Activated CD4-positive, alpha-beta T cell treated with anti-CD3 and anti-CD28 coated beads, Interleukin-2, amount 50 U/mL, for 1 hour (primary cell): Measurements from ENCODE around the gene MTCH1.
A peak's percentile ranks its signal among the peaks of the same experiment; 100 is the strongest.
"Not testable (repeated sequence)": the region's sequence is repeated elsewhere in the genome, so short reads cannot be mapped to it uniquely, and the experiment has no call there.

Source experiments
- DNase-seq: peaks from one replicate; pipeline ENCODE4 v3.0.0-alpha.2; 2020

Gene MTCH1

DNA sequence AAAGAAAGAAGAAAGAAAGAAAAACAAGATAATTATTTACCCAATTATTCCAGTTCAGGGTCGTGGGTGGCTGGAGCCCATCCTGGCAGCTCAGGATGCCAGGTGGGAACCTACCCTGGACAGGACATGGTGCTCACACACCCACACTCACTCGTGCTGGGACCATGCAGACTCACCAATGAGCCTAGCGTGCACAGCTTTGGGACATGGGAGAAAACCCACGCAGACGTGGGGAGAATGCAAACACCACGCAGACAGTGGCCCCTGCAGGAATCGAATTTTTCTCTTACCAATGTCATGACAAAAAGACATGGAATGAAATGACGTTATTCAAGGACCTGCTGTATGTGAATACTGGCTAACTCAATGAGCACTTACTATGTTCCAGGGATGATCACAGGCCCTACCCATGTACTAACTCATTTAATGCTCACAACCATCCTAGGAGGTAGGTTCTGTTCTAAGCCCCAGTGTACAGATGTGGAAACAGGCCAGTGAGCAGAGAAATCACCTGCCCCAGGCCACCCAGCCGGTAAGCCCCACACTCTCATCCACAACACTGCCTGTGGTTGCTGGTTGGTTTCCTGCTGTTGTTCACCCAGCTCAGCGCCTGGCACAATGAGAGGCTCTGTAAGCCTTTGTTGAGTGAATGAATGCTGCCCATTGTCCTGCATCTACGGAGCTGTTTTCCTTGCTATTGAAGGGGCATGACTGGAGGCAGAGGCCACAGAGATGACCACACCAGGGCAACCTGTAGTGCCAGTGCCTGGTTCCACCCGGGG is 38.2 kb downstream of the MTCH1 start:
- peak; percentile 41 for DNase-seq

DNA sequence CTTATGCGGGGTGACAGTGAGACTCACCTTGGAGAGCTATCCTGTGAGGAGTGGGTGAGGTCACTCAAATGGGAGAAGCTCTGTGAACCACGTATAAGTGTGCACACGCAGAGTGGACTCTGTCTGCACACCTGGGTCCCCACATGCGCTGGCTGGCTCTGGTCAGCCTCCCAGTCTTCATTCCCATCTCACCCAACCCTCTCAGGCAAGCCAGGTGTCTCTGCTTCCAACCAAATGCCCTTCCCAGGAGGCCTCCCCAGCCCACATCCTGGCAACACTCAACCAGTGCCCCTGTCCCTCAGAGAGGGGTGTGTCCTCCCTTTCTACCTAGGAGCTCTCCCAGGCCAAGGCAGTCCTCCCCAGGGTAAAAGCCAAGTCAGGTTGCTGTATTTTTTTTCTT is 39.5 kb downstream of the MTCH1 start:
- DNase-seq = no peak

DNA sequence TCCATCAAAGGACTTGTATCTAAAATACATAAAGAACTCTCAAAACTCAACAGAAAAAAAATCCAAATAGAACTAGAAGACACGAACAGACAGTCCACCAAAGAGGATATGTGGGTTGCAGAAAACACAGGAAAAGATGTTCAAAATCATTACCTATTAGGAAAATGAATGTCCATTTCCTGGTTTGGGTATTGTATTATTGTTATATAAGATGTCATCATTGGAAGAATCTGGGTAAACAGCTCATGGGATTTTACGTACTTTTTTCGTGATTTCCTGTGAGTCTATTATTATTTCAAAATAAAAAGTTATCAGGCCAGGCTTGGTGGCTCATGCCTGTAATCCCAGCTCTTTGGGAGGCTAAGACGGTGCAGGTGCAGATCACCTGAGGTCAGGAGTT is 40.7 kb downstream of the MTCH1 start:
- no peak for DNase-seq

DNA sequence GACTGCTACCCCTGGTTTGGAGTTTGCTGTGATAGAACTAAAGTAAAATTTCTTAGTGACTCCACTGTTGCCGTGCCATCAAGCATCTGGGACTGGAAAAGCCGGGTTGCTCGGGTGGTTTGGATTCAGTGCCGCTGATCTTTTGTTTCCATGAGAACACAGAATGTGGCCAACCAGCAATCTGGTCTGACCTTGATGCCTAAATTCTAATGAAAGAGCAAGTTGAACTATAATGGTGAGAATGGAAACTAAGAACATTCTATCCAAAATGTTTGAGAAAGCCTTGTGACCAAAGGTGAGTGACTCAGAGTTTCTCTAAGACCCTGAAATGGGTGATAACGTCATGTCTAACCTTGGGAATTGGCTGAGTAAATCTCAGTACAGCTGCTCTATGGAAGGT is 41.3 kb downstream of the MTCH1 start:
- DNase-seq = no peak

DNA sequence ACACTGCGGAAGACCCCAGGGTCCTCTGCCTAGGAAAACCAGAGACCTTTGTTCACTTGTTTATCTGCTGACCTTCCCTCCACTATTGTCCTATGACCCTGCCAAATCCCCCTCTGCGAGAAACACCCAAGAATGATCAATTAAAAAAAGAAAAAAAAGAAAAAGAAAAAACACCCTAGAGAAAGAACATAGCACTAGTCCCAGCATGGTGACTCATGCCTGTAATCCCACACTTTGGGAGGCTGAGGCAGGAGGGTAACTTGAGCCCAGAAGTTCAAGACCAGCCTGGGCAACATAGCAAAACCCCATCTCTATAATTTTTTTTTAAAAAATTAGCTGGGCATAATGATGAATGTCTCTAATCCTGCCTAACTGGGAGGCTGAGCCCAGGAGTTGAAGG is 43.7 kb downstream of the MTCH1 start:
- DNase-seq = not testable (repeated sequence)

DNA sequence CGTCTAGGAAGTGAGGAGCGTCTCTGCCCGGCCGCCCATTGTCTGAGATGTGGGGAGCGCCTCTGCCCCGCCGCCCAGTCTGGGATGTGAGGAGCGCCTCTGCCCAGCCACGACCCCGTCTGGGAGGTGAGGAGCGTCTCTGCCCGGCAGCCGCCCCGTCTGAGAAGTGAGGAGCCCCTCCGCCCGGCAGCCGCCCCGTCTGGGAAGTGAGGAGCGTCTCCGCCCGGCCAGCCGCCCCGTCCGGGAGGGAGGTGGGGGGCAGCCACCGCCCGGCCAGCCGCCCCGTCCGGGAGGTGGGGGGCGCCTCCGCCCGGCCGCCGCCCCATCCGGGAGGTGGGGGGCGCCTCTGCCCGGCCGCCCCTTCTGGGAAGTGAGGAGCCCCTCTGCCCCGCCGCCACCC is 44.4 kb downstream of the MTCH1 start:
- DNase-seq = not testable (repeated sequence)

DNA sequence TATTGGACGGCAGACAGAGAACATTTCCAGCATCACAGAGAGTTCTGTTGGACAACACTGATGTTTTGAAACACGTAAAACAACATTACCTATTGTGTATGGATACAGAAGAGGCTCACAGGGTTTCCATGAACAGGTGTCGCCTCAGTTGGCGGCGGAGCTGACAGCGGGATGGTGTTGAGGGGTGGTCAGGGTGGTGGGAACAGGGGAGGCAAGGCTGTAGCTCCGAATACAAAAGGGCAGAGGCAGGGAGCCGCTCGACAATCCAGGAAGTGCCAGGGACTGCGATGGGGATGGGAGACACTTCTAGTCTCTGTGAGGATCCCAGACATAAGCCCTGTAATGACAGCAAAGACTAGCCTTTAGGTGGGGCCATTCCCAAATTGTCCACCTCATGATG is 46.0 kb downstream of the MTCH1 start:
- DNase-seq = no peak

DNA sequence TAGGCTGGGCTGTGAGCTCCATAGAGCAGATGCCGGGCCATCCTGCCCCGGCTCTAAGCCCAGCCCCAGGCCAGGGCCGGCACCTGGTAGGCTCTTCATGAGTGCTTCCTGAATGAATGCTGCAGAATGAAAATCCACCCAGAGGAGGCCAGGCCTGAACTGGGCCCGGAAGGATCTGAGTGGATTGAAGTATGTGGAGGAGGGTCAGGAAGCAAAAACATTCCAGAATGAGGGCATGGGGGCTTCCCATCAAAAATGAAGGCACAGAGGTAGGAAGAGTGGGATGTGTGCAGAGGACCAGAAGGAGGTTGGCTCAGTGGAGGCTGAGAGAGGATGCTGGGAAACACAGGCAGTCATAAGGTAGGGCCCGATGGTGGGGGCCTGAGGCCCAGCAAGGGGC is 47.0 kb downstream of the MTCH1 start:
- not testable (repeated sequence) for DNase-seq

DNA sequence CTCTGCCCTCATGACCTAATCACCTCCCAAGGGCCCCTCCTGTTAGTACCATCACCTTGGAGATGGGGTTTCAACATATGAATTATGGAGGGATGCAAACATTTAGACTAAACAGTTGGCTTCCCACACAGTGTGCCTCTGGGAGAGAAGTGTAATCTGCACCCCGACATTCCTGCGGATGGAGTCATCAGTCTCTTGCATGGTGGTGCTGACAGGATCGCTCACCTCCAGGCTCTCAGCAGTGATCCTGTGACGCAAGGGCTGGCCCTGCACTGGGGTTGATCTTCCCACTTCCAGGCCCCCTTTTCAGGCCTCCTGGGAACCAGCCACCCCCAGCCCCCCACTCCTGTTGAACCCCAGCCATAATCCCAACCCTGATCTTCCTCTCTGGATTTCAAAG is 47.5 kb downstream of the MTCH1 start:
- DNase-seq = no peak

DNA sequence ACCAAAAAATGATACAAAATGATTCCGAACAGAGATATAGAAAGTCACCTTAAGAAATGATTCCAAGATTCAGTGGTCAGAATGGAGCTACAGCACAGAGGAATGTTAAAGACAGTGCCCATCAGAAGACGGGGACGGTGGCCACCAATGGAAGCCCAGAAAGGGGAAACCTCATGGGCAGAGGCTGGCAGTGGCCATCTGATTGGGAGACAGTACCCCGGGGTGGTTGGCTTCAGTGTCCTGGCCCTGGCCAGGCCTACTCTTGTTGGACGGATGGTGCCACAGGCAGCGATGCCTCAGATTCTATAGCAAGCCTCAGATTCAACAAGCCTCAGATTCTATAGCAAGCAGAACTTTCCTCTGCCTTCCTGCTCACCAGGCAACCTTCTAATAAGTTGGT is 48.1 kb downstream of the MTCH1 start:
- no peak for DNase-seq

DNA sequence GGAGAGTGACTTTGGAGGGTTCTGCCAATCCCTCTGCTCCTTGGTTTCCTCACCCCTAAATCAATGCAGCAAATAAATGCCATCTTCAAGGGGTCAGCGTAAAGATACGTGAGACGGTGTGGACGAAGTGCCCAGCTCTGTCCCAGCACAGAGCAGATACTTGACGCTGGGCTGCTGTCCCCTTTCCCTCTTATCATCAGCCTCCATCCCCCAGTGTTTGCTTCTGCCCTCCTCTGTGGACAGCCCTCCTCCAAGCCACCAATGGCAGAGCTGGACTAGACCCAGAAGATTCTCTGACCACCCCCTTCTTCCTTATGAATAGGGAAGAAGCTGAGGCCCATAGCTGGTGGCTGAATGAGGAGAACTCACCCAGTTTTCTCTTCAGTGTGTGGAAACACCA is 49.2 kb downstream of the MTCH1 start:
- DNase-seq = no peak

DNA sequence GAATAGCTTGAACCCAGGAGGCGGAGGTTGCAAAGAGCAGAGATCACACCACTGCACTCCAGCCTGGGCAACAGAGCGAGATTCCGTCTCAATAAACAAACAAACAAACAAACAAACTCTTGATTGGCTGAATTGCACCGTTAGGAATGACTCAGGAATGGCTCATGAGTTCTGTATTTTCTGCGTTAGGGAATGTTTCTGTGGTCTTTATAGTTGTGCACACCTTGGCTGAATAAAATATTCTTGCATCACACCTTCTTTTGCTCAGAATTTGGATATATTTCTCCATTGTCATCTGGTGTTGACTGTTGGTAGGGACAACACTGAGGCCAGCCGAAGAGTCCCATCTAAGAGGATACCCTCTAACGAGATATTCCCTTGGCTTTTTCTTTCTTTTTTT is 51.1 kb downstream of the MTCH1 start:
- DNase-seq = no peak

DNA sequence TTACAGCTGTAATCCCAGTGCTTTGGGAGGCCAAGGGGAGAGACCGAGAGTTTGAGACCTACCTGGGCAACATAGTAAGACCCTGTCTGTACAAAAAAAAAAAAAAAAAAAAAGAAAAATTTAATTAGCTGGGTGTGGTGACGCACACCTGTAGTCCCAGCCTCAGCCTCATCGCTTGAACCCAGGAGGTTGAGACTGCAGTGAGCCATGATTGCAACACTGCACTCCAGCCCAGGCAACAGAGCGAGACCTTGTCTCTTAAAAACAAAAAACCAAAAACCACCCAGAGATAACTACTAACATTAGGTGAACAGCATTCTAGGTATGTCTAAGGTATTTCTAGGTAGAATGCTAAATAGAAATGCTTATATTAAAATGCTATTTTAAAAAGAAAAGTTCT is 52.5 kb downstream of the MTCH1 start:
- DNase-seq = no peak

DNA sequence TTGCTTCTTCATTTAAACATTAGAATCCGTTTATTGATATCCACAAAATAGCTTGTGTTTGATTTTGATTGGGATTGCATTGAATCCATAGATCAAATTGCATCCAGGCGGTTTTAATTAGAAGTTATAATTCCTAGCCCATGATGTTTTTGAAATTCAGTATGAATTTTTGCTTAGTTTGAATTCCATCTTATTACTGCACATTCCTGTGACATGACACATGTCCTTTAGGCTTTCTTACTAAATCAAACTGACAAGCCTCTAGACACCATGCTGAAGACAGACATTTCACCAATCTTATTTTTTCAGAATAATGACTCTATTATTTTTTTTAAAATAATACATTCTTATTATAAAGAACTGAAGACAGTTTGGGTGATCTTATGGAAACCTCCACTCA is 52.9 kb downstream of the MTCH1 start:
- no peak for DNase-seq

DNA sequence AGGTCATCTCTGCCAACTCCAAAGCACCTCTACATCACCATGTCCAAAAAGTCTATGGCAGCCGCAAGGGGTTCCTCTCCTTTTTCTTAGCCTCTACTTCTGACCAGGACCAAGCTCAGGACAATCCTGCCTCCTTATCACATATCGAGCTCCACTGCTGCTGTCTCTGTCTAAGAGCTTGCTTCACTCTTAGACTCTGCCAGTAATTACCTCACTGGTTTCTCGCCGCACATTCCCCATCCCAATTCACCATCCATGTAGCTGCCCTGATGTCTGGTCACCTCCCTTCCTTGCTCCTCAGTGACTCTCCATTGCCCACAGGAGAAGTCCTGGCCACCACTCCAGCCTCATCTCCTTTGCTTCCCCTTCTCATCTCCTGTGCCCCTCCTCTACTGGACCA is 55.5 kb downstream of the MTCH1 start:
- DNase-seq = no peak

DNA sequence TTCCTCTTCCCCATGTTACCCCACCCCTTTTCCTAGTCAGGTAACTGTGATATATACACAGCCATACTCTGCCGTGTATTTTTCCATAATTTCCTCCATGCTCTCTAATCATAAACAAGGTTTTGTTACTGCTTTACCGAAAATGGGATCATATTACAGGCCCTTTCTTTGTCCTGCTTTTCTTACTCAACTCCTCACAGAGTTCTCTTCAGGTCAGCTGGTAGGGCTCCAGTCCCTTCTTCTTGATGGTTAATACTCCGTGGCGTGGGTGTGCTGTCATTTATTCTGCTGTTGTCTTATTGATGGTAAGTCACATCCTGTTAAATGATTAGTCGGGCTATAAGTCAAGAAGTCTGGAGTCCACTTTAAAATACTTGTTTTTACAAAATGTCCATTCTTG is 56.4 kb downstream of the MTCH1 start:
- DNase-seq = no peak

DNA sequence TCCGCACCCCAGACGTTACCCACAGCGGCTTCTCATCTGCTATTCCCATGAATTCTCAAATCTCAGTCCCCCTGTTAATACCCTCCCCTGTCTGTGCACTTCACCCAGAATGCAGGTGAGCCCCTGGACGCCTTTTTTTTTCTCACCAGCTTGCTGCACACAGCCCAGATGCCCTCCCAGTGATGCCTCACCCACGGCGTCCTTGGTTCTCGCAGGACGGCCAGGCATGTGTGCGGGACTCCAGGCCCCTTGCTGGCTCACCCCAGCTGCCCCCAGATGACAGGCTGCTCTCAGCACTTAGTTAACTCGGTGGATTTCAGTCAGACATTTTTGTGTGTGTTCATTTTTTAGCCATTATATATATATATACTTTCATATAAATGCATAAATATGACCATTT is 56.8 kb downstream of the MTCH1 start:
- DNase-seq = no peak

DNA sequence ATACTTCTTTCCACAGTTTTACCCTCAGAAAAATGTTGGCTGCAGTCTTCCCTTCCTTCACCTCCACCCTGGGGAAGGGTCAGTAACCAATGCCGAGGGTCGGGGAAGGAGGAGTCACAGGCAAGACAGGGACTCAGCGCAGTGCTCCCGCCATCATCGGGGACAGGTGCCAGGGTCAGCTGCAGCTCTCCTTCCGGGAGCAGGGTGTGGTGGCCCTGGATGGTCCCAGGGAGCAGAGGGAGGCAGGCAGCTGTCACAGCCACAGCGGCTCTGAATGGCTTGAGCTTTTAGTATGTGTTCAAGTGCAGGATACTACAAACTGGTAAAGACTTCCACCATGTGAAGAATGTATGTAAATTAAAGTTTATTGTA is 57.5 kb downstream of the MTCH1 start:
- no peak for DNase-seq

DNA sequence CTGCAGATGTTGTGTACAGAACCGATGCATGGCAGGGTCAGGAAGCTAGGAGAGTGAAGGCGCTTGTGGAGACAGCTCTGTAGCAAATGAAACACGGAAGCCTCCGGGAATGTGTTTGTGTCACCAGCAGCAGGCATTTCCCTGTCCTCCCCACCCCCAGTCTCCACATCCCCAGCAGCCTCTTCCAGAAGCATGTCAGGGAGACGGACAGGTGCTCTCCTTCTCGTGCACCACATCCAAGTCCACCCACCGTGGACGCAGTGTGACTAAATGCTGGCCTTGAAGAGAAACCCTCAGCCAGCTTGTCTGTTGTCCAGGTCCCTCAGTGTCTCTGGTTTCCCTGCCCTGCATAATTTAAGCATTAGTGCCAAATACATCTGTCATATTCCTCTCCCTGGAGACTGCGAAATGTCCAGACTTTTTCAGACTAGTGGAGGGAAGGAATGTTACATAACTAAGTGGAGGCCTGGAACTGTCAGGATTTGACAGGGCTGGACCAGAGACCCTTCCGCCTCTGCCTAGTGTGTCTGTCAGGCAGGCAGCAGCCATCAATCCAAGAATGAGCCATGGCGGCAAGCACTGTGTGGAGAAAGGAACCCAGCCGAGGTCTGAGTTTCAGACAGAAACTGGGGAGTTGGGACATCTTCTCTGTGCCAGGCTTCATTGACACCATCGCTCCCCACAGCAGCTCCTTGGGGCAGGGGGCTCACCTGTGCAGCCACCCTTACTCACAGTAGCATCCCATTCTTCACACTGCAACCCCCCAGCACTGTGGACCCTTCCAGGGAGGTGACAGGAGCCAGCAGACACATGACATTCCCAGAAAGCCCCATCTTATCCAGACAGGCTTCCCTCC is 58.1 kb downstream of the MTCH1 start:
- no peak for DNase-seq

DNA sequence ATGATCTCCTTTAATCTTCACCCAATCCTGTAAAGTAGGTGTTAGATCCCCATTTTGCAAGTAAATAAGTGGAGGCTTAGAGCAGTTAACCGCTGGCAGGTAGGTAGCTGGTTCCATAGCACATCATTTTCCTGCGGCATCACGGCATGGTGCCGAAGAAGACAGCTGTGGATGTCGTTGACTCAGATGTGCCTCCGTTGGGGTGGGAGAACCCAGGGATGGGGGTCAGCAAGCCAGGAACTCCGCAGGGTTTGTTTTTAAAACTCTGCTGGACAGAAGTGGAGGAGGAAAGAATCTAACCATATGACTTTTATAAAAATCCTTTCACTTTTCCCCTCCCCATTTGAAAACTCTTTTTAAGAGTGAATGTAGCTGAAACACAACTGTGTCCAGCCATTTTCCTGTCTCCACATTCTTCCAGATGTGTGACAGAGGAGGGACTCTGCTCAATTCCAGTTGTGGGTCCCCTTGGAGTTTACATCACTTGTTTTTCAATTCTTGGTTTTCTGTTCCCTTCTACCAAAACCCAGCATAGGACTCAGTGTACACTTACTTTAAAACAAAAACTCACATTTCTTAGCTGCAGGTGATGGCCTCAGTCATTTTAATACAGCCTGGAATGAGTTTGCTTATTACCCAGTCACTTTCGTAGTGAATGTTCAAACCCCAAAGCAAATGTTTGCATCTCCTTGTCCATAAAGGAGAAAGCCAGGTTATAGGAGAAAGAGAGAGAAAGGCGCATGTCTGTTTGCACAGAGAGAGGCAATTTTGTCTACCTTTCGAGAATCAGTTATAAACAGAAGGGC is 59.1 kb downstream of the MTCH1 start:
- no peak for DNase-seq

DNA sequence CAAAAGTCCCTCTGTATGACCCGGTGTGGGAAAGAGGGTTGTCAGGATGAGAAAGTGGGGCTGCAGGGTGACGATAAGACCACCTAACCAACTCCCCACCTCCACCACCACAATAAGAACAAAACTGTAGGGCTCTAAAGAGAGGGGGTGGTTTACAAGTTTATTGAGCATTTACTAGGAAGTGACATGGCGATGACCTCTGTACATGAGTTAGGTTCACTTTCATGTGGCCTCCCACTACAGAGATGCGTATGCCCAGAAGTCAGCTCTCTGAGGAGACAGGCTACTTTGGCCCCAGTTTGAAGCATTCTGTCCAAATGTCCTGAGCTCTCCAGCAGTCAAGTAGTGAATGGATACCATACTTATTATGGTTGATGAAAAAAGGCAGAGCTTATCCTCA is 60.2 kb downstream of the MTCH1 start:
- DNase-seq = no peak

DNA sequence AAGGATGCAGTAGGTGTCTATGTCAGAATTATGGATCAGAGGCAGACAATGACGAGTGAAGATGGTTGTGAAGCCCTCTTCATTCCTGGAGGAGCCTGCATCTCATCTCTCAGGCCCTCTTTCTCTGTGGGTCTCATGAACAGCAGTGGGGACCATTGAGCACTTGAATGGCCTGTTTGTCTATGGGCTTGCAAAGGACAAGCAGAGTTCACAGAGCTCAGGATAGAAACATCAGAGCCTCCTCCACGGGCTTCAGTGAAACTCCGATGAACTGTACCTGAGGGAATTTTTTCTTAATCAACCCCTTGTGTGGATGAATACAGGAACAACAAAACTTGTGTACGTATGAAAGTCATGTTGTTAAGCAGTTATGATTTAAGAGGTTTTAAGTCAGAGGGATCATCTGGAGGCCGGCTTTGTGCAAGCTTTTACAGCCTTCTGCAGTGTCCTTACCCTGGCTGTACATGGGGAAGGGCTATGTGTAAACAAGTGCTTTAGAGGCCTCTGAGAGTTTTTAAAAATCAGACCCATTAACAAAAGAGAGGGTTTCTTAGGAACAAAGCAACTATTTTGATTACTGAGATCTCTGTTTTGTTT is 61.1 kb downstream of the MTCH1 start:
- DNase-seq = no peak

DNA sequence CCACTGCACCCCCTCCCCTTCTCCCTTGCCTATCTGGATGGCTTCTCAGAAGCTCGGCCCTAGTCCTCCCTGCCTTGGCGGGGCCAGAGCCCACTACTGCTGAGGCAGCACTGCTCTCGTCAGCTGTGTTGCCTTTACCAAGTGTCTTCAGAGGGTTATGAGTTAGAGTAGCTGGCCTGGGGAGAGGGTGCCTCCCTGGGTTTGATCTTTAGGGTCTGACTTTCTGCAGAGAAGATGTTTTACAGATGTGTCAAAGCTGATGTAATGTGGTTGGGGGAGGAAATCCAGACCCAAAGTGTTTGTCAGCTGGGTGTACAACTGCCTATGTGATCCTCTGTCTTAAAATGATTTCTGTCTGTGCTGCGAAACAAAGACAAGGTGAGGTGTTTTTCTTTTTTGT is 61.9 kb downstream of the MTCH1 start:
- no peak for DNase-seq
